B cell (primary cell): ENCODE results near the gene MAGI2. TPM values are rescaled to one million over a fixed set of nuclear protein-coding genes. Genes with fewer than 3 reads are reported as not detected.

ENCODE experiments used
- ATAC-seq: fragments of 200-7000 bp; cut with Tn5 transposase; one replicate; pipeline ENCODE4 v1.10.0; 2021; ENCODE audit warnings: low read depth, mild to moderate bottlenecking, moderate number of reproducible peaks, moderate library complexity
- CTCF ChIA-PET: fragments of 350-600 bp; sonication (Branson Sonifier 250); formaldehyde crosslinking; loops from one replicate; lab custom pipeline; 2021; ENCODE audit warnings: antibody characterized with exemption, inconsistent platforms; lab: Charles Lee
- POLR2A ChIA-PET: fragments of 350-600 bp; sonication (Branson Sonifier 250); formaldehyde crosslinking; loops from one replicate; lab custom pipeline; 2021; ENCODE audit warnings: antibody characterized with exemption; lab: Charles Lee
- DNase-seq: peaks from one replicate; pipeline ENCODE4 v3.0.0; 2013
- H2AFZ ChIP-seq: 2 replicates; pipeline ENCODE4 v1.6.1; 2012; ENCODE audit warnings: mild to moderate bottlenecking, low read depth, low read length; ENCODE audit not compliant: insufficient read depth, poor library complexity, severe bottlenecking
- H3K27ac ChIP-seq, 2 donors: 1 replicate in 1 of 2; 2 replicates in 1 of 2; pipeline ENCODE4 v1.5.1; 2012 to 2013; ENCODE audit warnings: low read length in 2 of 2, mild to moderate bottlenecking in 2 of 2, moderate library complexity in 1 of 2
- H3K27me3 ChIP-seq, 4 experiments: fragments of 200-600 bp in 1 of 4; sonication (generic) in 1 of 4; replicated peaks in 1 of 4; 1 replicate in 2 of 4; 2 replicates in 2 of 4; pipeline versions ENCODE4 v1.6.1 to v1.7.0; 2013 to 2016; ENCODE audit warnings: low read length in 3 of 4, mild to moderate bottlenecking in 2 of 4, mixed read lengths in 1 of 4, moderate library complexity in 1 of 4; ENCODE audit not compliant: insufficient read depth in 4 of 4, control insufficient read depth in 3 of 4; ENCODE audit errors: control extremely low read depth in 1 of 4
- H3K36me3 ChIP-seq, 2 experiments: replicated peaks in 1 of 2; 1 replicate in 1 of 2; 2 replicates in 1 of 2; pipeline versions ENCODE4 v1.6.1 to v1.7.1; 2013; ENCODE audit warnings: low read length in 1 of 2; ENCODE audit not compliant: insufficient read depth in 2 of 2, control insufficient read depth in 1 of 2; ENCODE audit errors: control extremely low read depth in 1 of 2, extremely low read depth in 1 of 2
- H3K4me1 ChIP-seq, 2 donors: fragments of 200-600 bp in 1 of 2; sonication (generic) in 1 of 2; 1 replicate in 1 of 2; 2 replicates in 1 of 2; pipeline versions ENCODE4 v1.5.1 to v1.6.1; 2013 to 2017; ENCODE audit warnings: low read length in 2 of 2; ENCODE audit not compliant: control insufficient read depth in 2 of 2, insufficient read depth in 2 of 2
- H3K4me2 ChIP-seq: replicated peaks from 2 replicates; pipeline ENCODE3; 2012; ENCODE audit warnings: mild to moderate bottlenecking, low read depth, low read length; ENCODE audit not compliant: poor library complexity, severe bottlenecking
- H3K4me3 ChIP-seq, 5 experiments: fragments of 200-600 bp in 1 of 5; sonication (generic) in 1 of 5; 1 replicate in 3 of 5; 2 replicates in 2 of 5; pipeline versions ENCODE4 v1.5.1 to v1.7.0; 2011 to 2016; ENCODE audit warnings: low read length in 4 of 5, mild to moderate bottlenecking in 4 of 5, low read depth in 2 of 5, control low read depth in 1 of 5, moderate library complexity in 1 of 5; ENCODE audit not compliant: insufficient read depth in 1 of 5; ENCODE audit errors: control extremely low read depth in 1 of 5, extremely low read depth in 1 of 5
- H3K79me2 ChIP-seq: fragments of 200-600 bp; sonication (generic); one replicate; pipeline ENCODE4 v1.6.0; 2016; ENCODE audit warnings: low read length; ENCODE audit not compliant: control insufficient read depth, insufficient read depth
- H3K9ac ChIP-seq: fragments of 200-600 bp; sonication (generic); 2 replicates; pipeline ENCODE4 v1.6.1; 2017; ENCODE audit warnings: mild to moderate bottlenecking, low read length, moderate library complexity
- H3K9me3 ChIP-seq, 3 donors: one replicate each; pipeline versions ENCODE4 v1.6.1 to v1.7.1; 2013; ENCODE audit warnings: low read length in 2 of 3; ENCODE audit not compliant: control insufficient read depth in 2 of 3, insufficient read depth in 1 of 3; ENCODE audit errors: control extremely low read depth in 1 of 3
- H4K20me1 ChIP-seq: 2 replicates; pipeline ENCODE4 v1.6.0; 2012; ENCODE audit warnings: mild to moderate bottlenecking, low read length; ENCODE audit not compliant: insufficient read depth, control insufficient read depth, poor library complexity, severe bottlenecking
- H3K27ac Mint-ChIP-seq: one replicate; pipeline ENCODE4 v1.8.0; 2021; ENCODE audit warnings: mixed read lengths
- H3K27me3 Mint-ChIP-seq: one replicate; pipeline ENCODE4 v1.8.0; 2021; ENCODE audit warnings: mixed read lengths
- H3K4me1 Mint-ChIP-seq: one replicate; pipeline ENCODE4 v1.8.0; 2021; ENCODE audit warnings: mixed read lengths
- H3K4me3 Mint-ChIP-seq: one replicate; pipeline ENCODE4 v1.8.0; 2021; ENCODE audit warnings: mixed read lengths
- H3K9me3 Mint-ChIP-seq: one replicate; pipeline ENCODE4 v1.8.0; 2022; ENCODE audit warnings: mixed read lengths; ENCODE audit not compliant: insufficient read depth
- CTCF ChIP-seq: fragments of 200-600 bp; IDR thresholded peaks from one replicate; pipeline ENCODE4 v1.8.0; 2022; ENCODE audit warnings: antibody characterized with exemption, mild to moderate bottlenecking
- EZH2 ChIP-seq: IDR thresholded peaks from 2 replicates; pipeline ENCODE4 v1.6.1; 2012; ENCODE audit warnings: borderline replicate concordance, low read depth, mild to moderate bottlenecking, moderate library complexity, low read length; ENCODE audit not compliant: insufficient read depth, poor library complexity, severe bottlenecking
- WGBS: methylation state at CpG from one replicate; pipeline ENCODE4 v1.1.5; 2013; ENCODE audit warnings: missing lambda C conversion rate; ENCODE audit not compliant: insufficient coverage; 5-methylcytosine and 5-hydroxymethylcytosine counted together
- intact Hi-C: fragments of 100-400 bp; cut with micrococcal nuclease; formaldehyde crosslinking; loops from one replicate; pipeline ENCODE4 v1.10.0; 2022
- polyA plus RNA-seq: library from polyadenylated mRNA; depleted of rRNA; stranded (reverse); fragments of >200 nt; gene quantifications from 2 replicates; pipeline ENCODE4 v1.2.3, GENCODE V29; 2012
- total RNA-seq, 2 donors: library from RNA; stranded (reverse); fragments of 120-200 nt in 1 of 2; gene quantifications; 1 replicate in 1 of 2; 2 replicates in 1 of 2; pipeline versions ENCODE4 v1.2.3 to v1.2.4, GENCODE V29; 2013 to 2022

Gene MAGI2
- total and polyA plus RNA-seq, 2 donors (not counting 1 experiment from before 2014, with no cell fraction given): 0.16 to 0.64 TPM

- Mint-ChIP-seq H3K27ac (no peak overlapping the region), H3K27me3 (no peaks in the 10 kb centered on the region), H3K9me3 (no peaks in the 10 kb centered on the region), H3K4me1 (no peaks in the 10 kb centered on the region), H3K4me3 (no peak overlapping the region)
- ATAC-seq: no peak
- intact Hi-C loops: no loop called here
- Histone ChIP-seq H3K4me1 (no peaks in the 10 kb centered on the region), H3K79me2 (no peaks in the 10 kb centered on the region), H3K9me3 (no peaks in the 10 kb centered on the region), H4K20me1 (no peaks in the 10 kb centered on the region), H3K36me3 (no peaks in the 10 kb centered on the region), H3K27me3 (no peaks in the 10 kb centered on the region), H3K4me3 (no peak overlapping the region), H3K27ac (no peak overlapping the region), H2AFZ (no peak overlapping the region), H3K9ac (no peak overlapping the region), H3K4me2 (no peak overlapping the region)
- ChIA-PET POLR2A (no interaction called here), CTCF (no interaction called here)
- DNase-seq: no peak
- TF ChIP-seq EZH2: no peak
- TF ChIP-seq CTCF: no peak
Measured at GRCh38 chr7:78307892-78308291, 1145.6 kb downstream of the MAGI2 start.

GRCh38 chr7:78306634-78307033, 1146.8 kb downstream of the MAGI2 start:
- POLR2A ChIA-PET: no interaction called here
- no peak overlapping the region for H3K27ac Mint-ChIP-seq

More at GRCh38 chr7:78306634-78307033, 1146.8 kb downstream of the MAGI2 start:
- ATAC-seq (no peak), DNase-seq (no peak)
- Histone ChIP-seq H3K9ac (no peak overlapping the region), H3K4me2 (no peak overlapping the region), H3K27ac (no peak overlapping the region), H3K4me3 (no peak overlapping the region), H3K79me2 (no peaks in the 10 kb centered on the region), H4K20me1 (no peaks in the 10 kb centered on the region), H2AFZ (no peak overlapping the region), H3K27me3 (no peaks in the 10 kb centered on the region), H3K9me3 (no peaks in the 10 kb centered on the region), H3K36me3 (no peaks in the 10 kb centered on the region), H3K4me1 (no peaks in the 10 kb centered on the region)
- no peaks in the 10 kb centered on the region for H3K9me3 Mint-ChIP-seq
- WGBS: no CpG with 5 or more reads among the region's 1 CpG
- no peaks in the 10 kb centered on the region for H3K4me1 Mint-ChIP-seq
- no peak overlapping the region for H3K4me3 Mint-ChIP-seq
- H3K27me3 Mint-ChIP-seq: no peaks in the 10 kb centered on the region
- intact Hi-C loops: no loop called here
- CTCF ChIA-PET: interaction anchor here (1.1 kb wide), 1 partner anchor 10 kb away, joined by 3 read pairs; no protein-coding TSS in a partner anchor
- TF ChIP-seq EZH2: no peak
